HEK293T (cell line): Measurements from ENCODE around the gene SCRN1.
A peak's percentile ranks its signal among the peaks of the same experiment; 100 is the strongest.

Source experiments
- CTCF ChIA-PET: fragments of 350-600 bp; formaldehyde crosslinking; extraction: SDS; loops from one replicate; lab custom pipeline; 2021; ENCODE audit warnings: antibody characterized with exemption, inconsistent platforms; lab: Yijun Ruan, JAX
- POLR2A ChIA-PET: fragments of 350-600 bp; formaldehyde crosslinking; extraction: SDS; loops from one replicate; lab custom pipeline; 2020; ENCODE audit warnings: antibody characterized with exemption, inconsistent platforms; lab: Yijun Ruan, JAX
- DNase-seq: peaks from one replicate; pipeline ENCODE4 v3.0.0; 2012; ENCODE audit warnings: mixed read lengths; ENCODE audit errors: extremely low spot score
- ARNT ChIP-seq: fragments of 450-650 bp; IDR thresholded peaks from 2 replicates; pipeline ENCODE4 v1.6.1; 2017; ENCODE audit warnings: mild to moderate bottlenecking
- BHLHE40 ChIP-seq: fragments of 450-650 bp; IDR thresholded peaks from 2 replicates; pipeline ENCODE4 v1.6.1; 2016; ENCODE audit warnings: mild to moderate bottlenecking, moderate library complexity, borderline replicate concordance
- CTBP1 ChIP-seq: fragments of 450-650 bp; IDR thresholded peaks from 2 replicates; pipeline ENCODE4 v1.6.1; 2016; ENCODE audit warnings: borderline replicate concordance
- ELF4 ChIP-seq: fragments of 450-650 bp; IDR thresholded peaks from 2 replicates; pipeline ENCODE4 v1.6.1; 2017; ENCODE audit warnings: antibody characterized with exemption
- FOXA1 ChIP-seq: fragments of 450-650 bp; IDR thresholded peaks from 2 replicates; pipeline ENCODE4 v1.6.1; 2016; ENCODE audit warnings: mild to moderate bottlenecking
- FOXK2 ChIP-seq: fragments of 450-650 bp; IDR thresholded peaks from 2 replicates; pipeline ENCODE4 v1.6.1; 2016; ENCODE audit warnings: mild to moderate bottlenecking
- FOXM1 ChIP-seq: fragments of 450-650 bp; IDR thresholded peaks from 2 replicates; pipeline ENCODE4 v1.6.1; 2017; ENCODE audit warnings: mild to moderate bottlenecking, borderline replicate concordance
- HDGF ChIP-seq: fragments of 450-650 bp; IDR thresholded peaks from 2 replicates; pipeline ENCODE4 v1.6.1; 2017; ENCODE audit warnings: antibody characterized with exemption, borderline replicate concordance
- L3MBTL2 ChIP-seq: fragments of 450-650 bp; conservative IDR thresholded peaks from 2 replicates; pipeline ENCODE4 v1.6.1; 2016; ENCODE audit warnings: mild to moderate bottlenecking
- LEF1 ChIP-seq: fragments of 450-650 bp; IDR thresholded peaks from 2 replicates; pipeline ENCODE4 v1.6.1; 2017; ENCODE audit warnings: mild to moderate bottlenecking, borderline replicate concordance
- NFRKB ChIP-seq: fragments of 450-650 bp; IDR thresholded peaks from 2 replicates; pipeline ENCODE4 v1.6.1; 2016; ENCODE audit warnings: mild to moderate bottlenecking, moderate library complexity
- PKNOX1 ChIP-seq: fragments of 450-650 bp; IDR thresholded peaks from 2 replicates; pipeline ENCODE4 v1.6.1; 2016
- SP1 ChIP-seq: fragments of 450-650 bp; IDR thresholded peaks from 2 replicates; pipeline ENCODE4 v1.6.1; 2017
- SUZ12 ChIP-seq: fragments of 450-650 bp; IDR thresholded peaks from 2 replicates; pipeline ENCODE4 v1.6.1; 2016; ENCODE audit warnings: mild to moderate bottlenecking
- TARDBP ChIP-seq: fragments of 450-650 bp; IDR thresholded peaks from 2 replicates; pipeline ENCODE4 v1.6.1; 2016
- ZNF384 ChIP-seq: fragments of 450-650 bp; IDR thresholded peaks from 2 replicates; pipeline ENCODE4 v1.6.1; 2016

Gene SCRN1

DNA sequence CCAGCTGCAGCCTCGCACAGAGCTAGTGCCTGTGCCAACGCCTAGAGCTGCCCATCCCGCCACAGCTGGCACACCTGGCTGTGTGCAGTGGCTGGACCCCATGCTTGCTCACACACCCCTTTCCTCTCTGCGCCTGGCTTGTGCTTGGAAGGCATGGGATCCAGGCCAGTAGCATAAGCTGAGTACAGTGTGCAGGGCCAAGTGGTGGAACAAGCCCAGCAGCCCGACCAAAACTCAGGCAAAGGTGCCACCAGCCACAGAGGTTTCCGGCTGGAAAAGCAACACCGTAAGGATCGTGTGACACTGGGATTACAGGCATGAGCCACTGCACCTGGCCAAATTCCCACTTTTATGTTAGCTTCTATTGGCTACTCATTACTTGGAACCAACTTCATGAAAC, 38.4 kb downstream of the SCRN1 start:
- DNase-seq, result no peak
- ChIA-PET POLR2A (no interaction called here), CTCF (no interaction called here)
- TF ChIP-seq ELF4 (no peak), CTBP1 (no peak), FOXK2 (no peak), L3MBTL2 (no peak), NFRKB (no peak), BHLHE40 (no peak), ARNT (no peak), FOXM1 (no peak), FOXA1 (no peak)

GRCh38 chr7:29950480-29950879, 39.1 kb downstream of the SCRN1 start:
- POLR2A ChIA-PET, result no interaction called here
- CTCF ChIA-PET, result no interaction called here
- no peak for DNase-seq
- TF ChIP-seq SUZ12 (no peak), ELF4 (no peak), FOXM1 (no peak), FOXK2 (no peak), SP1 (no peak), TARDBP (no peak)

DNA sequence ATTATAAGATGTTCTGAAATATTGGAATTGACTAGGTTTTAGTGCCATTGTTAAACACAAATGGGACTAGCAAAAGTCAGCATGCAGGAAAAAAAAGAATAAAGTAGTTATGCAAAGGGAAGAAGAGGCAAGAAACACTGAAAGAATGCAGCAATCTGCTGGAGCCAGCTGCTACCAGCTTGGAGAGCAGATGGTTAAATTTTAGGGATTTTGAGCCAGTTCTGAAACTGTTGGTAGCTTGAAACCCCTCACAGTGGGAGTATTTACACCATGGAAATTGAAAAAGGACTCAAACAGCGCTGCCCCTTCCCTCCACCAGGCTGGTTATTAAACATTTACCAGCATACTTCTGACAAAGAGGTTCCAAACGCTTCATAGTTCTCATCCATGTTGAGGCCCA, 41.0 kb downstream of the SCRN1 start:
- POLR2A ChIA-PET, result no interaction called here
- CTCF ChIA-PET, result no interaction called here
- DNase-seq, result no peak
- TF ChIP-seq ZNF384 (no peak), ELF4 (no peak), L3MBTL2 (no peak), TARDBP (no peak), LEF1 (no peak)

DNA sequence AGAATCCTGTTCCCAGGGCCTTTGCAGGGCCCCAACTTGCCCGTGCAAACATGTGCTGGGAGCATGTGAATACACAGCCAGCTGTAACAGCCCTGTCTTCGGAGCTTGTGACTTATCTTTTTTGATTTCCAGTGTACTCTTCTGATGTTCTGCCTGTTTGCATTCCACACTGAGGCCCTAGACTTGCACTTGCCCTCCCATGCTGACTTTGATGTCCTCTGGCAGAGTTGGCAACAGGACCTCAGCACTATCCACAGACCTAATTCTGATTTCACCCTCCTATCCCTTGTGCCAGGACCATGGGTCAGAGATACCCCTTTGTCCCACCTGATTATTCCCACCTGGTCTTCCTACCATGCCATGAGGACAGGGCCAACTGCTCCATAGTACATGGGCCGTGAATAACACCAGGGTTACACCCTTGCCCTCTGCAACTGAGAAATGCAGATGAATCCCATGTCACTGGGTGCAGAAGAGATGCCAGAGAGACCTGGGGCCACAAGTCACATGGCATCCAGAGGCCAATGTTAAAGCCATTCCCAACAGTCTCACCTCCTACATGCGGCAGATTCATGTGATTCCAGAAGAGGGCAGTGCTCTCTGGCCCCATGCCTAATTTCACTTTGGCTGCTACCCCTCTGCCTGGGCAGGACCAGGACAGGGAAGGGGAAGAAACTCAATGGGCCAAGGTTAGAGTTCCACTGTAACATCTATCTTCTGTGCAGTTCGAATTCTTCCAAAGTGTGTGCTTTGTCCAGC, 43.0 kb downstream of the SCRN1 start:
- ChIA-PET POLR2A (no interaction called here), CTCF (no interaction called here)
- no peak for TF ChIP-seq FOXA1
- TF ChIP-seq FOXK2, result no peak
- TF ChIP-seq HDGF, result no peak
- TF ChIP-seq ZNF384, result no peak
- no peak for TF ChIP-seq BHLHE40
- TF ChIP-seq L3MBTL2, result no peak
- TF ChIP-seq LEF1, result no peak
- no peak for TF ChIP-seq CTBP1
- TF ChIP-seq PKNOX1, result no peak
- no peak for TF ChIP-seq SP1
- TF ChIP-seq ARNT, result no peak
- DNase-seq, result peak; percentile 44

GRCh38 chr7:29945259-29945809, 44.3 kb downstream of the SCRN1 start:
- CTCF ChIA-PET, result no interaction called here
- TF ChIP-seq TARDBP (no peak), FOXM1 (no peak), SUZ12 (no peak), ARNT (no peak), FOXA1 (no peak), NFRKB (no peak), LEF1 (no peak), PKNOX1 (no peak), BHLHE40 (no peak), L3MBTL2 (no peak), FOXK2 (no peak), SP1 (no peak), CTBP1 (no peak), HDGF (no peak), ZNF384 (no peak), ELF4 (no peak)
- no peak for DNase-seq
- POLR2A ChIA-PET, result no interaction called here

DNA sequence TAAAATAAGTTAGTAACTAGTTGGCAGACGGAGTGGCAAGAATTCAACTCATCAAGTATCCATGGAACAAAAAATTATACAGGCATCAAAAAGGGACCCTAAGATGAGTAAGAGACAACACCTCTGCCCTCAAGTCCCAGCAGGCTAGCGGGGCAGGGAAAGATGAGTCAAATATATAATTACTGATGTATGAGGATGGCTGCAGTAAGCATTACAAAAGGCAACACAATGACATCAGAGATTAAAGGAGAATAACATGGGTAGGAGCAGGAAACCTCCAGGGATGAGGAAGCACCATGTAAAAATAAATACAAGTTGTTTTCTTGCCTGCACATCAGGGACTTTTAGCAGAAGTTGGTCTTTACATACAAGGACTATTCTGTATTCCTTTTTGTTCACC, 49.4 kb downstream of the SCRN1 start:
- CTCF ChIA-PET, result interaction anchor here (0.6 kb wide), 1 partner anchor 38 kb away, joined by 5 read pairs; no protein-coding TSS in a partner anchor

More for the DNA sequence above, 49.4 kb downstream of the SCRN1 start:
- TF ChIP-seq FOXM1, result no peak
- no peak for TF ChIP-seq SUZ12
- TF ChIP-seq HDGF, result no peak
- TF ChIP-seq NFRKB, result no peak
- no peak for TF ChIP-seq ARNT
- TF ChIP-seq CTBP1, result no peak
- no peak for TF ChIP-seq TARDBP
- TF ChIP-seq PKNOX1, result no peak
- TF ChIP-seq FOXK2, result no peak
- no peak for TF ChIP-seq BHLHE40
- POLR2A ChIA-PET, result no interaction called here
- DNase-seq, result no peak
